Measurements from ENCODE around the gene IFT122.

DNA sequence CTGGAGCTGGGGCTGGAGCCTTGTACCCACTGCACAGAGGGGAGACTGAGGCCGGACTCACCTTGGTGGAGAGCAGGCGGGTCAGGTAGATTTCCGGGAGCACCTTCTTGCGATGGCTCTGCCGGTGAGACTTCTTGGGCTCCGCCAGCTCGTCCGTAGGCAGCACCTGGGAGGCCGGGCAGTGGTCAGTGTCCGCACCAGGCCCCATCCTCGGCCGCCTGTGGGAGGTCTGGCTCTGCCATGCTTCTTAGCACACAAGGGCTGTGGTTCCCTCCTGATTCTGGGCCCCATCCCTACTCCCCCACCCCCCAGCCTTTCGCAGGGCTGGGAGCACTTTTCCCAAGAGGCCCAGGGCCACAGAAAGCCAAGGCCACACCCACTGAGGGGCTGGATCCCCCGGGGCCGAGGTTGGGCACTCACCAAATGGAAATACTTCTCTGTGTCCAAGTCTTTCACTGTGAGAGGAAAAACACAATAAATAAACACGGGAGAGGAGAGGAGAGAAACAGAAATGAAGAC, 120.3 kb downstream of the IFT122 start:
- TF ChIP-seq, protein P1, sequence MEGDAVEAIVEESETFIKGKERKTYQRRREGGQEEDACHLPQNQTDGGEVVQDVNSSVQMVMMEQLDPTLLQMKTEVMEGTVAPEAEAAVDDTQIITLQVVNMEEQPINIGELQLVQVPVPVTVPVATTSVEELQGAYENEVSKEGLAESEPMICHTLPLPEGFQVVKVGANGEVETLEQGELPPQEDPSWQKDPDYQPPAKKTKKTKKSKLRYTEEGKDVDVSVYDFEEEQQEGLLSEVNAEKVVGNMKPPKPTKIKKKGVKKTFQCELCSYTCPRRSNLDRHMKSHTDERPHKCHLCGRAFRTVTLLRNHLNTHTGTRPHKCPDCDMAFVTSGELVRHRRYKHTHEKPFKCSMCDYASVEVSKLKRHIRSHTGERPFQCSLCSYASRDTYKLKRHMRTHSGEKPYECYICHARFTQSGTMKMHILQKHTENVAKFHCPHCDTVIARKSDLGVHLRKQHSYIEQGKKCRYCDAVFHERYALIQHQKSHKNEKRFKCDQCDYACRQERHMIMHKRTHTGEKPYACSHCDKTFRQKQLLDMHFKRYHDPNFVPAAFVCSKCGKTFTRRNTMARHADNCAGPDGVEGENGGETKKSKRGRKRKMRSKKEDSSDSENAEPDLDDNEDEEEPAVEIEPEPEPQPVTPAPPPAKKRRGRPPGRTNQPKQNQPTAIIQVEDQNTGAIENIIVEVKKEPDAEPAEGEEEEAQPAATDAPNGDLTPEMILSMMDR (IDR thresholded peaks at IDR 0.05): no peak
- TF ChIP-seq POLR2A (IDR thresholded peaks at IDR 0.05): no peak
- TF ChIP-seq POLR2AphosphoS5 (IDR thresholded peaks at IDR 0.05): peak in 1 of 3 donors; percentile 14
